ENCODE data around the gene TRAF3.
"Not testable (repeated sequence)": the region's sequence is repeated elsewhere in the genome, so short reads cannot be mapped to it uniquely, and the experiment has no call there.

Gene TRAF3

DNA sequence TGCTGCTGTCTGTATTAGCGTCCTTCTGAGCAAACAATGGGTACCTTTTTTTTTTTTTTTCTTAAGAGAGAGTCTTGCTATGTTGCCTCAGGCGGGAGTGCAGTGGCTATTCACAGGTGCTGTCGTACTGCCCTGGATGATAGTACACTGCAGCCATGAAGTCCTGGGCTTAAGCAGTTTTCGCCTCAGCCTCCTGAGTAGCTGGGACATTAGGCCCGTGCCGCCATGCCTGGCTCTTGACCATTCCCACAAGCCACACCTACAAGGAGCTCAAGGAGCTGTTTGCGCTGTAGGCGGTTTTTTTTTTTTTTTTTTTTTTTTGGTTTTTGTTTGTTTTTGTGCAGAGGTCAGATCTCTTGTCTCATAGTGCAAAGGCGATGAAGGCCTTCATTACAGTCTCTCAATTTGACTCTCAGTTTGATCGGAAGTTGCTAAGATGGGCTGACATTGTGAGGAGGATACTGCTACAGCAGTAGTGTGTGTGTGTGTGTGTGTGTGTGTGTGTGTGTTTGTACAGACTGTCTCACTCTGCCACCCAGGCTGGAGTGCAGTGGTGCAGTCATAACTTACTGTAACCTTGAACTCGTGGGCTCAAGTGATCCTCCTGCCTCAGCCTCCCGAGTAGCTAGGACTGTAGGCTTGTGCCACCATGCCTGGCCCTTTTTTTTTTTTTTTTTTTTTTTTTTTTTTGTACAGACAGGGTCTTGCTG lies 34.2 kb downstream of the TRAF3 start:
- no peak for DNase-seq

DNA sequence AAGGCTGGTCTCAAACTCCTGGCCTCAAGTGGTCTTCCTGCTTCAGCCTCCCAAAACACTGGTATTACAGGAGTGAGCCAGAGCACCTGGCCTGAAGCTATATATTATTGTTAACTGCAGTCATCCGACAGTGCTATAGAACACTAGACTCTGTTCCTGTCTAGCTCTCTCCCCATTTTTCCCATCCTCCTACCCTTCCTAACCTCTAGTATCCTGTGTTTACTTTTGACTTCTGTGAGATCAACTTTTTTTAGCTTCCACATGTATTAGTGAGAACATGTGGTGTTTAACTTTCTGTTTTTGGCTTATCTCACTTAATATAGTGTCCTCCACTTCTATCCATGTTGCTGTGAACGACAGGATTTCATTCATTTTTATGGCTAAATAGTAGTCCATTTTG lies 34.7 kb downstream of the TRAF3 start:
- DNase-seq = no peak

DNA sequence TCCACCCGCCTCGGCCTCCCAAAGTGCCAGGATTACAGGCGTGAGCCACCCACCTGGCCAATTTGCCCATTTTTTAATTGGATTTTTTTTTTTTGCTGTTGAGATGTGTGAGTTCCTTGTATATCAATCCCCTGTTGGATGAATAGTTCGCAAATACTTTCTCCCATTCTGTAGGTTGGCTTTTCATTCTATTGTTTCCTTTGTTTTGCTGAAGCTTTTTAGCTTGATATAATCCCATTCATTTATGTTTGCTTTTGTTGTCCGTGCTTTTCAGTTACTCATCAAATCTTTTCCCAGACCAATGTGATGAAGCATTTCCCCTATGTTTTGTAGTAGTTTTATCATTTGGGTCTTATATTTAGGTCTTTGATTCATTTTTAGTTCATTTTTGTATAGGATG lies 36.4 kb downstream of the TRAF3 start:
- DNase-seq = no peak

DNA sequence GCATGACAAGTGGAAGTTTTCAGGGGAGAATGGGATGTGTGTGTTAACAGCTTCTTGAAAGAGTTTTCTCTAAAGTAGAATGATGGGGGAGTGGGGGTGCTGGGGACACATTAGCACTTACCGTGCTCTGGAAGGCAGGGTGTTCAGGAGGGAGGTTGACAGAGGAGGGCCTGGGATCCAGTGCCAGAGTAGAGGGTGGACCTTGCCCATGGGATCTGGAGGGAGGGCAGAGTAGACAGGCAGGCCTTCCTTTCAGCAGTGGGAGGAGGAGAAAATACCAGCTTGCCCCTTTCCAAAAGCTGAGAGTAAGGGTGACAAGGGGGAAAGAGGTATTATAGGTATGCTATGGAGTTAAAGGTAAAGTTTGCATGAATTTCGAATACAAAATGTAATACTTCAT lies 40.1 kb downstream of the TRAF3 start:
- no peak for DNase-seq

DNA sequence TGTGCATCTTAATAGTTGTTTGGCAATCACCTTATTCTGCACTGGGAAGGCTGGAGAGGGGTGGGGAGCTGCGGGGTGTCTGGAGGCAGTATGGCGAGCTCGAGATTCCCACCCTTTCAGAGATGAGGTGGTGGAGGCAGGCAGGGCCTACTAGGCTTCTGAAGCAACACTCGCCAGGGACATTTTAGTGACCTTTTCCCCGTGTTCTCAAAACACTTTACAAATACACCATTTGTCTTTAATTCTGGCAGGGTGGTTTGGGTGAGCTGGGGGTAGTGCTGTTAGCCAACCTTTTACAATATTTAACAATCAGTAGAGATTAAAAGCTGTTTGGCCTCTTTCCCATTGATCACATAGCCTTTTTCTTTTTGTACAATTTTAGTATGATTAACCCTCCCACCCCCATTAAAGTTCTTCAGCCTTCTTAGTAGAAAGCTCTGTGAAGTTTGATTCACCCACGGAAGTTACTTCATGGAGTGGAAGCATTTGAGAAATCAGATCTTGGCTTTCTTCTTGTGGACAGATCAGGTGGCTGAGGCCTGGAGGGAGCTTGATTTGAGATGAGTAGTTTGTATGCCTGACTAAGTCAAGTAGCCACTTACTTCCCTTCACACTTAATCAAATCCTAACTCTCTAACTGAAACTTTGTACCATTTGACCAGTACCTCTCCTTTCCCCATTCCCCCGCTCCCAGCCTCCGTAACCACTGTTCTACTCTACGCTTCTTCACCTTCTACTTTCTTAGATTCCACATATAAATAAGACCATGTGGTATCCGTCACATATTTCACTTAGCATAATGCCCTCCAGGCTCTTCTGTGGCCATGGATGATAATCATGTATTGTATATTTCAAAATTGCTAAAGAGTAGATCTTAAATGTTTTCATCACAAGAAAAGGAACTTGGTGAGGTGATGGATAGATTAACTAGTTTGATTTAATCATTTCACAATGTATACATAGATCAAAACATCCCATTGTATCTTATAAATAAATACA lies 41.0 kb downstream of the TRAF3 start:
- DNase-seq = no peak

DNA sequence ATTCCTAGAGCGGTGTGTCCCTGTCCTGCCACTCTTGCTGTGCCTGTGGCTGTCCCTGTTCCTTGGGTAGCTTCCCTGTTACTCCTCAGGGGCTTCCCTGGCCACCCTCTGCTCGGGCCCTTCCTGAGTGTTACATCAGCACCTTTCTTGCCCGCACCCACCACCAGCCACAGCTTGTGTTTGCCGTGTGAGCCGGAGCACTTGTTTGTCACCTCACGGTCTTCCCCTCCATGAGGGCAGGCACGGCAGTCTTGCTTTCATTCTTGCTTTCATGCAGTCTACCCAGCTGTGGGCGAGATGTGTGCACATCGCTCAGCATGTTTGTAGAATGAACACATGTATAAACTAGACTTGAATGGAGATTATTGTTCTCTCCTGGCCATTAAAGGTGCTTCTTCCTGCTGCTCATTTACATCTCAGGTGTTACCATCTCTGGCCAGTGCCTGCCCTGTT lies 42.0 kb downstream of the TRAF3 start:
- DNase-seq = no peak

DNA sequence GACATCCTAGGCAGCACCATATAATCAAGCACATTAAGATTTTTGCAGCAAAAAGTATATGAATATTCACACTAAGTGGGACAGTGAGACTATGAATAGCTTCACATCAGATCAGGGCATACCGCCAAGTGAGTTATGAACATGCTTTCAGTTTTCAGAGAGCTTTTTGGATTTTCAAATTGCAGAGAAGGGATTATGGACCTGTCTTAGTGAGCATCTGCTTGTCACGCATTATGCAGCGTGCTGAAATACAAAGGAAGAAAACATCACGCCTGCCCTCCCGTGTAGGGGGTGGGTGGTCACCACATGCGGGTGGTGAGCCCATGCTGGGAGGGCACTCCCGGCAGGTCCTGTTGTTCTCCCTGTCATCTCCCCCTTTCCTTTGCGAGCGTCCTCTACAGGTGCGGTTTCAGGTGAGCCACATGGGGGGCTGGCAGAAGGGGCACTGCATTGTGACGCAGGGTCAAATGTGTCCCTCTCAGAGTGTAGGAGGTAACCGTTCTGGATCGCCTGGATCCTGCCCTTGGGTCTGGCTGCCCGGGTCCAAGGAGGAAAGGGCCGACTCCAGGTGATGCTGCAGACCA lies 42.6 kb downstream of the TRAF3 start:
- no peak for DNase-seq

DNA sequence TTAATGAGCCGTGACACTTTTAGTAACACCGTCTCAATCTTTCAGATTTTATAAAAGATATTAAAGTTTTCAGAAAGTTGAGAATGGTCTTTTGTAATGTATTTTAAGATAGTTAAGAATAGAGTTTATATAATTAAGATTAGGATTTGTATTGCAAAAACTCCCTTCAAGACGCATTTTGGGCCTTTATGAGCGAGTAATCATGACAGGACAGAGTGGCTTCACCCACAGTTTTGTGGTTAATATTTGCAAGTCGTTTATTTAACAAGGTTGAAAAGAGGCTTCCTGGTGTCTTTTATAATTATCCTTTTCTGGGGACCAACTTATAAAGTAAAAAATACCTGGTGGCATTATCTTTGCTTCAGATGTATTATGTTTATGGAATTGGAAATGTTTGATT lies 44.0 kb downstream of the TRAF3 start:
- DNase-seq = no peak

DNA sequence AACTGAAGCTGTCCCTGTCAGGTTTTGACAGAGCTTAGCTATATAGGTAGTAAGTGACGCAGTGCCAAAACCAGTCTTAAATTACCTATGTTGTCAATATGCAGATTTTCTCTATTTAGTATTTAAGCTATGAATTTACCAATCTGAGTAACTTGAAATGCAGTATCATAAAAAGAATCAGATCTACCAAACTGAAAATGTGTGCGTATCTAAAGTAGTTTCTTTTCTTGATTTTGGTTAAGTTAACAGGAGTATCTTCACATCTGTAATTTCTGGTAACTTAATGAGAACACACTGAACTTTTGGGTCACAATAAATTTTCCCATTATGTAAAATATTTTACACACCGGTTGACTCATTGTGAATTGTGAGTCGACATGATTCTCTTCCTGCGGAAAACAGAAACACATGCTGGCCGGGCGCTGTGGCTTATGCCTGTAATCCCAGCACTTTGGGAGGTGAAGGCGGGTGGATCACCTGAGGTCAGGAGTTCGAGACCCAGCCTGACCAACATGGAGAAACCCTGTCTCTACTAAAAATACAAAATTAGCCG lies 45.1 kb downstream of the TRAF3 start:
- DNase-seq = no peak

DNA sequence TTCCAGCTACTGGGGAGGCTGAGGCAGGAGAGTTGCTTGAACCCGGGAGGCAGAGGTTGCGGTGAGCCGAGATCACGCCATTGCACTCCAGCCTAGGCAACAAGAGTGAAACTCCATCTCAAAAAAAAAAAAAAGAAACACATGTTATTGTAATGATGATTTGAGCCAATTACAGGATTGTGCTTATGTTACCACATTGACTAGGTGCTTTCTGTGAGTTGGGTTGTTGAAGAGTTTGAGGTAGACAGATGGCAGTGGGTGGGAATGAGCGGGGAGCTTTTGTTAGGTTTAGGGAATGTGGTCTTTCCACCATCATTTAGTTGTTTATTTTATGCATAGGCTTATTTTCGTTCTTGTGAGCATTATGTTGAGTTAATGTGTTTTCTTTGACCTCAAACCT lies 45.6 kb downstream of the TRAF3 start:
- DNase-seq = not testable (repeated sequence)

DNA sequence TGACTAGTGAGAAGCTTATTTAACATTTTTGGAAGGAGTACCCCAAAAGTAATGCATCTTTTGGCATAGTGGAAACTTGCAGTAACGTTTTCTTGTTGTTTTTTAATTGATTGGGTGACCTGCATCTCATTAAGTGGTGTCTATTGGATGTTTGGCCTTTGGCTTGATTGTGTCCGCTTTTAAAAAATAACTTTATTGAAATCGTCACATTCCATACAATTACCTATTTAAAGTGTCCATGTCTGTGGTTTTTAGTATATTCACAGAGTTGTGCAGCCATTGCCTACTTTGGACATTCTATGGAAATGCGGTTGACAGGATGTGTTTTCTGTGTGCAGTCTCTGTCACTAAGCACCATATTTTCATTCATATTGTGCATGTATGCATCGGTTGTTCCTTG lies 46.3 kb downstream of the TRAF3 start:
- no peak for DNase-seq

DNA sequence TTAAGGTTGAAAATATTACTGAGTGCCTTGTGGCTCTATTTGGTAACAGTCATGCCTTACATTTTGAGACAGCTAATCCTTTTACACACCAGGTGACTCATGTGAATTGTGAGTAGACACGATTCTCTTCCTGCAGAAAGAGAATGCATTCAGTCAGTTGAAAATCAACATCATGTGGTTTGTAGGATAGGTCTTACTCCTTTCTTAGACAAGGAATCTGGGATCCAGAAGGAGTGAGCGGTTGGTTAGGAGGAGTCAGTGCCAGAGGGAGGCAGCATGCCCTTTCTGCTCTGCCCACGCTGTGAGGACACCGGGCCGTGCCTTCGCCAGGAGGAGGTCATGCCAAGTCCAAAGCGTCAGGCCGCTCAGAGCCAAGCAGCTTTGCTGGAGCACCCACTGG lies 47.6 kb downstream of the TRAF3 start:
- no peak for DNase-seq

DNA sequence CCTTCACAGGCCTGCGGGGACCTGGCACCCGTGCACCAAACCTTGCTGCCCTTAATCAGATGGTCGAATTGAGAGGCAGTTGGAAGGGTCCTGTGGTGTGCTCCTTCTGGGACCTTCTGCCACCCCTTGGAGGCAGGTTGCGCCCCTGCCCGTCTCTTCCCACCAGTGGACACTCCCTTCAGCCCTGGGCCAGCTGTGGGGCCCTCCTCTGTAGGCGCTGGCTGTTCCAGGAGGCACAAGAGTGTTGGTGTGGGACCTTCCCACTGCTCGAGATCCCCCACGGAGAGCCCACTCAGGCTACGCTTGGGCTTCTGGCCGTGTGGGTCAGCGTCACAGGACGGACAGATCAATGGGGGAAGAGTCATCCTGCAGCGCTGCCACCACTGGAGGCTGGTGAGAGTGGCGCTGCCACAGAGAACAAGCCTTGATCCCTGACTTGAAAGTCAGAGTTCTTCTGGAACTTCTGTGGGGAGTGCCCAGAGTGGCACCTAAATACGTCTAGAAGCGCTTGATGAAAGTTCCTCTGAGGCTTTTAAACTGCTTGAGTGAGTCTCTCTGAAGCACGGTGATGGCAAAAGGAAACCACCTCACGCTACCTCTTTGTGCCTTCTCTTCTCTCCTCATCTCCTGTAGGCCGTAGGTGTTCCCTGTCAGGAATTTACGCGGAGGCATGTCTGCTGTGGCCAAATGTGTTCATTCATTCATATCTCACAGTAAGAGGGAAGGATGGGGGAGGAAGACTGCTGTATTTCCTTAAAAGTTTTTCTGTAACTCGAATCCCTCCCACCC lies 48.3 kb downstream of the TRAF3 start:
- no peak for DNase-seq

DNA sequence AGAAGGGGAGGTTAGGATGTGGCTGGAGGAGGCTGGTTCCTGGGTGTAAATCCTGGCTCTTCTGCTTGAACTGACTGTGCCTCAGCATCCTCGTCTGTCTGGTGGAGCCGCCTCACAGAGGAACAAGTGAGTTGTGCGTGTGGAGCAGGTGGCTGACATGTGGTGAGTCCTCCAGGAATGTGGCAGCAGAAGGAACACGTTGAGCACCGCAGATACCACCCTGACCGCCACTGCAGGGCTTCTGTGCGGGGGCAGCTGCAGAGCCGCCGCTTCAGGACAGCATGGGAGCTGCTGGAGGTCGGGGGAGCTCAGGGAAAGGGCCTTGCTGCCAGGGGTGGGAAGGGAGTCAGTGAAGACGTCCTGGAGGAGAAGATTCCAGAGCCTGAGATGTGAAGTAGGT lies 48.9 kb downstream of the TRAF3 start:
- DNase-seq = no peak

DNA sequence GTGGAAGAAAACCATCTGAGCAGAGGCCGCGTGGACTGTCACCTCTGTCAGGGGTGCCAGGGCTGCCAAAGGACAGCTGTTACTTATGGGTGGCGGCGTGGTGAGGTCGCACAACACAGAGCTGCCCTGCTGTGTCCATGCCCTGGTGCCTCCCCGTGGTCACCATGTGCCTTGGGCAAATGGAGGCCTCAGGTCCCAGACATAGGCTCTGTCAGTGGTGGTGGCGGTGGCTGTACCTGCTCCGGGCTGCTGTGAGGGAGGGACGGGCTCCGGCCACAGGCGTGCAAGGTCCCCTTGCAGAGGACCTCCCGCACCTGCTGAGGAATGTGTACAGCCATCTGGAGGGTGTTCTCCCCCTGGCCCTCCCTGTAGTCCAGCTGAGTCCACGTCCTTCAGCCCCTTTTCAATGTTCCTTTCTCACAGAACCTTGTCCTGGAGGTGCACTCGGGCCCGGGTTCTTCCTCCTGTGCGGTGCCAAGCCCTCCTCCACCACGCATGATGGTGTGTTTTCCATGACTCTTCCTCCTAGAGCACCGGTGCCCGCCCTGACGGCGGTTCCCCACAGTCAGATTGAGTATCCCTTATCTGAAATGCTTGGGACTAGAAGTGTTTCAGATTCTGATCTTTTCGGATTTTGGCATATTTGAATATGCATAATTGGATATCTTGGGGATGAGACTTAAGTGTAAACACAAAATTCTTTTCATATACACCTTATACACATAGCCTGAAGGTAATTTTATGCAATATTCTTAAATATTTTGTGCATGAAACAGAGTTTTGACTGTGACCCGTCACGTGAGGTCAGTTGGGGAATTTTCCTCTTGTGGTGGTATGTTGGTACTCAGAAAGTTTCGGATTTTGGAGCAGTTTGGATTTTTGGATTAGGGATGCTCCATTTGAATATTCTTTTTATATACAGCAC lies 49.8 kb downstream of the TRAF3 start:
- DNase-seq = no peak

DNA sequence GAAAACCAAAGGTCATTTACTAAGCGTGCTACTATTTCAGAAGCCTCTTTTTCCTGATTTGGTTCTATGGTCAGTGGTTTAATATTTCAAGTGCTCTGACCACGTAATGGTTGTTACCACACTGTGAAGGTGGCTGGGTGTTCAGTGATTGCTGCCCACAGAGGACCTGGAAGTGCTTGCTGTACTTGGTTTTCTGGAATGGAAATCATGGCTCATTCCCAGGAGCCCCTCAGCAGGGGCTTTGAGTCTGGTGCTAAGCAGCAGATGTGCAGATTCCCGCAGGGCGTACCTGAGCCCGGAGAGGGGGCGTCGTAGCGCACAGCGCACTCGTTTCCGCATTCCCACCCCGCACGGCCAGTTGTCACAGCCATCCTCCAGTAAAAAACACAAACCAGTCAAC lies 50.5 kb downstream of the TRAF3 start:
- no peak for DNase-seq

DNA sequence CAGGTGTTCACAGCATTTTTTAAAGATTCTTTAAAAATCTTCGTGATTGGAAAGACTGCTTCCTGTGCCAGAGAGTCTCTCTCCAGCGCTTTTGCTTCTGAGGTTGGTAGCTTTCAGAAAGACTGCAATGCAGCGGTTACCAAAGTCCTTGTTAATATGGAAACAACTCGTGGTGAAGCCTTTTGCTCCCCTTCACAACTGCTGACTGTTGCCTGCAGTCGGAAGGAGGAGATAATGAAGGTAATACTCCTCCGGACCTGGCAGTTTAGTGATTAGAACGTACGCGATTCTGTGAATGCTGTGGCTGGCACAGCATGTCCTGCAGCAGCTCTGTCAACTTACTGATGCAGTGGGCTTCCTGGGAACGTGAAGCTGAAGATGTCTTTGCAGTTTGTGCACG lies 50.9 kb downstream of the TRAF3 start:
- no peak for DNase-seq

DNA sequence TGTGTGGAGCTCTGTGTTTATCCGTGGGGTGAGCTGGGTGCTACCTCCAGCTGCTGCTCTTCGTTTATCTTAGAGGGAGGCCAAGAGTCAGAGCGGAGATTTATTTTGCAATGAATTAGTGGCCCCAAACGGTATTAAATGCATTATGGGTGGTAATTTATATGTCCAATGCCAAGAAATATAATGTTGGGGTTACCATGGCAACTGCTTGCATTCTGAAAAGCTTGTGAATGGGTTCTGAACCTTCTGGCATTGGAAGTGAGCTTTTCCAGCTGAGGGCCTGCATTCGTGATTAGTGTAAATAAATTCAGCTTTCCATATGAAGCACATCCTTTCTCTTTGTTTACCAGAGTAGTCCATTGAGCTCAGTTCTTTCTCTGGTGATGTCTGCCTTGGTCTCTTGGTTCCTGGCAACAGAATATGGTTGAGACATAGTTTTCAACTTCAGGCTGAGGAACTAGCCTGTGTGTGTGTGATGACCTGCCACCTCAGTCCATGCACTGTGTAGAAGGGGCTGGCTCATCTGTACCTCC lies 51.8 kb downstream of the TRAF3 start:
- no peak for DNase-seq

DNA sequence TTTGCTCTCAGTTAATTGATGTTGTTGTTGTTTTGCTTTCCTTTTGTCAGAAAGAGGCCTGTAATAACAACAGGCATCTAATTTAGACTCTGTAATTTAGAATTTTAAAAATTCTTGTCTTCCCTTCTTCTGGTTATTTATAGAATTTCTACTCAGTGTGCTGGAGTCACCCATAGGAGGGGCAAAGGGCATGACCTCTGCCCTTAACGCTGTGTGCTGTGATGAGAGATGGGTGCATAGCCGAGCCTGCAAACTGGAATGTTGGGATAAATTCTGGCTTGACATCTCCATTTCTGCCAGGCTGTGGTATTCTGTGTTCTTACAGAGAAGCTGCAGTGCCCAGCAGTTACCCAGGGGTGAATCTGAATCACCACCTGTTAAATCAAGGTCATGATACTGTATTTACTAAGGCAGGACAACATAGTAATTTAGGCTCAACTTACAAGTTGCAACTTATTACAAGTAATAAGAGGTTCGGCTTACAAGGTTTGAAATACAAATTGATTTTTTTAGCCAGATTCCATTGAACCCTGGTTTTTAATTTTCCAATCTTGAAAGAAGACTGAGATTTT lies 53.3 kb downstream of the TRAF3 start:
- DNase-seq = no peak

DNA sequence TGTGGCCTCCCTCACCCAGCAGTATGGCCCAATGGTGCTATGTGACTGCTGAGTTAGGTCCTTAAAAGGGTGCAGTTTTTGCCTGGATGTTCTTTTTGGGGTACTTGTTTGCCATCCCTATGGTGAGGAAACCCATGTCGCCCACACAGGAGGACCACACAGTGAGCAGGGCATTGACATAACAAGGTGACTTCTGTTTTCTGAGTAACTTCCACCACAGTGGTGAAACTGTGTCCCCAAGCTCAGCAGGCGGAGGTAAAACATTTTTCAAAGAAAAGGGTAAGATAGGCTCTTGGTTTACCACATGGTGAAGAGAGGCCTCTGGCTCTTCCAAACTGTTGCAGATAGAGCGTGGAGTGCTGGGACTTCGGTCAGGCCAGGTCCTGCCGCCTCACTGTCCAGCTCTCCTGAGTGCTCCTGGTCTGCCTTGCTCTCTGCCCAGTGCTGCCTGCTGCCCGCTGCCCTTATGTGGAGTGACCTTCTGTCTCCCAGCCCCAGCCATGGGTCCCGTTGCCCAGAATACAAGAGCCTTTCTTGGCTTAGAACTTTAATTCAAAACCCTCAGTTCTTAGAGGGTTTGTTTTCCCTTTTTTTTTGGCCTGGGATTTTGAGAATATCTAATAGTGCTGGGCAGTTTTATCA lies 54.0 kb downstream of the TRAF3 start:
- no peak for DNase-seq
